GM12878 (cell line): ENCODE measurements around the gene TESK2.

Source experiments
- BCL11A ChIP-seq: IDR thresholded peaks from 2 replicates; pipeline ENCODE4 v1.6.1; 2011; ENCODE audit warnings: low read depth, low read length
- CBFB ChIP-seq: IDR thresholded peaks from 2 replicates; pipeline ENCODE4 v1.6.1; 2016; ENCODE audit warnings: antibody characterized with exemption, low read depth
- DPF2 ChIP-seq: fragments of 450-650 bp; IDR thresholded peaks from 2 replicates; pipeline ENCODE4 v1.6.1; 2017; ENCODE audit warnings: mild to moderate bottlenecking
- ESRRA ChIP-seq: IDR thresholded peaks from 2 replicates; pipeline ENCODE4 v1.6.1; 2012; ENCODE audit warnings: mild to moderate bottlenecking, low read length, improper control_type of control experiment
- IKZF1 ChIP-seq: fragments of 450-650 bp; conservative IDR thresholded peaks from 2 replicates; pipeline ENCODE4 v1.6.1; 2017; ENCODE audit warnings: antibody characterized with exemption, mild to moderate bottlenecking
- IRF5 ChIP-seq: fragments of 450-650 bp; IDR thresholded peaks from 2 replicates; pipeline ENCODE4 v1.6.1; 2017; ENCODE audit warnings: borderline replicate concordance
- JUND ChIP-seq: IDR thresholded peaks from 2 replicates; pipeline ENCODE4 v1.6.1; 2012; ENCODE audit warnings: low read depth, mild to moderate bottlenecking, low read length, improper control_type of control experiment, moderate library complexity
- MEF2A ChIP-seq: IDR thresholded peaks from 2 replicates; pipeline ENCODE4 v1.6.1; 2011; ENCODE audit warnings: low read depth, mild to moderate bottlenecking, low read length, moderate library complexity; ENCODE audit not compliant: insufficient read depth
- MTA3 ChIP-seq: IDR thresholded peaks from 2 replicates; pipeline ENCODE4 v1.6.1; 2012; ENCODE audit warnings: low read length, inconsistent platforms, borderline replicate concordance
- RBBP5 ChIP-seq: fragments of 200-600 bp; sonication (generic); conservative IDR thresholded peaks from 2 replicates; pipeline ENCODE4 v1.6.1; 2016
- SIN3A ChIP-seq: IDR thresholded peaks from 2 replicates; pipeline ENCODE4 v1.6.1; 2012; ENCODE audit warnings: low read depth, low read length, improper control_type of control experiment
- SP1 ChIP-seq: IDR thresholded peaks from one replicate; pipeline ENCODE4 v1.6.1; 2011; ENCODE audit warnings: low read depth, low read length
- TF ChIP-seq, protein P1 (sequence below), 3 experiments: IDR thresholded peaks in 2 of 3; conservative IDR thresholded peaks in 1 of 3; 2 replicates each; pipeline ENCODE4 v1.5.1; 2011; ENCODE audit warnings: low read depth in 3 of 3, low read length in 3 of 3, mild to moderate bottlenecking in 3 of 3, control low read depth in 2 of 3, moderate library complexity in 2 of 3, inconsistent platforms in 1 of 3, mixed read lengths in 1 of 3; ENCODE audit not compliant: control insufficient read depth in 2 of 3, insufficient read depth in 1 of 3; ENCODE audit errors: extremely low read depth in 1 of 3
- TF ChIP-seq, protein P2 (sequence below): IDR thresholded peaks from 2 replicates; pipeline ENCODE4 v1.6.1; 2012; ENCODE audit warnings: mild to moderate bottlenecking, low read depth, low read length

- TF ChIP-seq, protein P1, sequence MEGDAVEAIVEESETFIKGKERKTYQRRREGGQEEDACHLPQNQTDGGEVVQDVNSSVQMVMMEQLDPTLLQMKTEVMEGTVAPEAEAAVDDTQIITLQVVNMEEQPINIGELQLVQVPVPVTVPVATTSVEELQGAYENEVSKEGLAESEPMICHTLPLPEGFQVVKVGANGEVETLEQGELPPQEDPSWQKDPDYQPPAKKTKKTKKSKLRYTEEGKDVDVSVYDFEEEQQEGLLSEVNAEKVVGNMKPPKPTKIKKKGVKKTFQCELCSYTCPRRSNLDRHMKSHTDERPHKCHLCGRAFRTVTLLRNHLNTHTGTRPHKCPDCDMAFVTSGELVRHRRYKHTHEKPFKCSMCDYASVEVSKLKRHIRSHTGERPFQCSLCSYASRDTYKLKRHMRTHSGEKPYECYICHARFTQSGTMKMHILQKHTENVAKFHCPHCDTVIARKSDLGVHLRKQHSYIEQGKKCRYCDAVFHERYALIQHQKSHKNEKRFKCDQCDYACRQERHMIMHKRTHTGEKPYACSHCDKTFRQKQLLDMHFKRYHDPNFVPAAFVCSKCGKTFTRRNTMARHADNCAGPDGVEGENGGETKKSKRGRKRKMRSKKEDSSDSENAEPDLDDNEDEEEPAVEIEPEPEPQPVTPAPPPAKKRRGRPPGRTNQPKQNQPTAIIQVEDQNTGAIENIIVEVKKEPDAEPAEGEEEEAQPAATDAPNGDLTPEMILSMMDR (IDR thresholded peaks at IDR 0.05 in 2 of 3, conservative IDR thresholded peaks at IDR 0.05 in 1 of 3; ENCODE audit: control insufficient read depth in 2 of 3, extremely low read depth in 1 of 3, insufficient read depth in 1 of 3, low read depth in 3 of 3, low read length in 3 of 3) = no peak
- TF ChIP-seq SP1 = no peak
- no peak for TF ChIP-seq JUND
- TF ChIP-seq ESRRA = no peak
- TF ChIP-seq SIN3A = no peak
- no peak for TF ChIP-seq MTA3
- TF ChIP-seq, protein P2, sequence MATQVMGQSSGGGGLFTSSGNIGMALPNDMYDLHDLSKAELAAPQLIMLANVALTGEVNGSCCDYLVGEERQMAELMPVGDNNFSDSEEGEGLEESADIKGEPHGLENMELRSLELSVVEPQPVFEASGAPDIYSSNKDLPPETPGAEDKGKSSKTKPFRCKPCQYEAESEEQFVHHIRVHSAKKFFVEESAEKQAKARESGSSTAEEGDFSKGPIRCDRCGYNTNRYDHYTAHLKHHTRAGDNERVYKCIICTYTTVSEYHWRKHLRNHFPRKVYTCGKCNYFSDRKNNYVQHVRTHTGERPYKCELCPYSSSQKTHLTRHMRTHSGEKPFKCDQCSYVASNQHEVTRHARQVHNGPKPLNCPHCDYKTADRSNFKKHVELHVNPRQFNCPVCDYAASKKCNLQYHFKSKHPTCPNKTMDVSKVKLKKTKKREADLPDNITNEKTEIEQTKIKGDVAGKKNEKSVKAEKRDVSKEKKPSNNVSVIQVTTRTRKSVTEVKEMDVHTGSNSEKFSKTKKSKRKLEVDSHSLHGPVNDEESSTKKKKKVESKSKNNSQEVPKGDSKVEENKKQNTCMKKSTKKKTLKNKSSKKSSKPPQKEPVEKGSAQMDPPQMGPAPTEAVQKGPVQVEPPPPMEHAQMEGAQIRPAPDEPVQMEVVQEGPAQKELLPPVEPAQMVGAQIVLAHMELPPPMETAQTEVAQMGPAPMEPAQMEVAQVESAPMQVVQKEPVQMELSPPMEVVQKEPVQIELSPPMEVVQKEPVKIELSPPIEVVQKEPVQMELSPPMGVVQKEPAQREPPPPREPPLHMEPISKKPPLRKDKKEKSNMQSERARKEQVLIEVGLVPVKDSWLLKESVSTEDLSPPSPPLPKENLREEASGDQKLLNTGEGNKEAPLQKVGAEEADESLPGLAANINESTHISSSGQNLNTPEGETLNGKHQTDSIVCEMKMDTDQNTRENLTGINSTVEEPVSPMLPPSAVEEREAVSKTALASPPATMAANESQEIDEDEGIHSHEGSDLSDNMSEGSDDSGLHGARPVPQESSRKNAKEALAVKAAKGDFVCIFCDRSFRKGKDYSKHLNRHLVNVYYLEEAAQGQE = no peak
- no peak for TF ChIP-seq IKZF1
- no peak for TF ChIP-seq MEF2A
- no peak for TF ChIP-seq DPF2
- no peak for TF ChIP-seq BCL11A
- TF ChIP-seq CBFB = no peak
- TF ChIP-seq IRF5 = no peak
- no peak for TF ChIP-seq RBBP5
These were observed 137.3 kb downstream of the TESK2 start for GRCh38 chr1:45353685-45354084.
